Activated CD8-positive, alpha-beta T cell treated with anti-CD3 and anti-CD28 coated beads for 36 hours (primary cell): ENCODE results near the gene GANC. TPM values are rescaled to one million over a fixed set of nuclear protein-coding genes. Genes with fewer than 3 reads are reported as not detected.
"Not testable (repeated sequence)": the region's sequence is repeated elsewhere in the genome, so short reads cannot be mapped to it uniquely, and the experiment has no call there.

Experiments
- ATAC-seq: fragments of 200-7000 bp; cut with Tn5 transposase; one replicate; pipeline ENCODE4 v1.10.0; 2021; ENCODE audit warnings: mild to moderate bottlenecking, moderate library complexity
- CTCF ChIA-PET: fragments of 350-600 bp; sonication (Branson Sonifier 250); formaldehyde crosslinking; loops from one replicate; lab custom pipeline; 2021; ENCODE audit warnings: antibody characterized with exemption; lab: Charles Lee
- POLR2A ChIA-PET: fragments of 350-600 bp; sonication (Branson Sonifier 250); formaldehyde crosslinking; loops from one replicate; lab custom pipeline; 2021; ENCODE audit warnings: antibody characterized with exemption; lab: Charles Lee
- DNase-seq: peaks from one replicate; pipeline ENCODE4 v3.0.0-alpha.2; 2020
- H3K27ac Mint-ChIP-seq: one replicate; pipeline ENCODE4 v1.8.0; 2021; ENCODE audit warnings: mild to moderate bottlenecking, mixed read lengths
- H3K27me3 Mint-ChIP-seq: one replicate; pipeline ENCODE4 v1.8.0; 2021; ENCODE audit warnings: mixed read lengths
- H3K36me3 Mint-ChIP-seq: one replicate; pipeline ENCODE4 v1.8.0; 2021; ENCODE audit warnings: low read depth, mixed read lengths
- H3K4me1 Mint-ChIP-seq: one replicate; pipeline ENCODE4 v1.8.0; 2021; ENCODE audit warnings: low read depth, mixed read lengths
- H3K4me3 Mint-ChIP-seq: one replicate; pipeline ENCODE4 v1.8.0; 2021; ENCODE audit warnings: mild to moderate bottlenecking, moderate library complexity, mixed read lengths
- H3K9me3 Mint-ChIP-seq: one replicate; pipeline ENCODE4 v1.8.0; 2021; ENCODE audit warnings: mixed read lengths
- intact Hi-C: fragments of 100-400 bp; cut with micrococcal nuclease; formaldehyde crosslinking; loops from one replicate; pipeline ENCODE4 v1.10.0; 2022
- total RNA-seq, 2 experiments: library from RNA; stranded (reverse); gene quantifications; one replicate each; pipeline ENCODE4 v1.2.3, GENCODE V29; 2021
- TF ChIP-seq, protein P1 (sequence below): fragments of 200-600 bp; IDR thresholded peaks from one replicate; pipeline ENCODE4 v1.8.0; 2022; ENCODE audit warnings: antibody characterized with exemption, mild to moderate bottlenecking

The GANC gene
- total RNA-seq, 2 experiments from 2014 or later: 18.0 to 22.2 TPM

DNA sequence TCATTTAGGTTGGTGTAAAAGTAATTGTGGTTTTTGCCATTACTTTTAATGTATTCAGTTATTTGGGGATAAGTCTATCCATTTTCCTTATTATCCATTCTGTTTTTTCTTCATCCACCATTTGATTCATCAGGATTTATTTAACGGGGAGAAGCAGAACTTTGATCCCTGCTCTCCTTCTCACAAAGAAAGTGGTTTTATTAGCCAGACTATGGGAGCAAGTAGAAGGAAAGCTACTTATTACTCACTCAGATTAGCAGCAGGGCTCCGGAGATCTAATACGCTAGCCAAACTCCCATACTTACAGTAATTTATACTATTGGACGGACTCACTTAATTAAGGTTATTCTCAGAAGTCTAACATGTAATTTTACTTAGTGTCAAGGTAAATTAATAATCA is 14.9 kb downstream of the GANC start:
- no peak for ATAC-seq
- no peaks in the 10 kb centered on the region for H3K9me3 Mint-ChIP-seq
- ChIA-PET POLR2A (no interaction called here), CTCF (no interaction called here)
- no peak overlapping the region for H3K27ac Mint-ChIP-seq
- peaks cover 8% of the 10 kb centered on the region for H3K36me3 Mint-ChIP-seq
- TF ChIP-seq, protein P1, sequence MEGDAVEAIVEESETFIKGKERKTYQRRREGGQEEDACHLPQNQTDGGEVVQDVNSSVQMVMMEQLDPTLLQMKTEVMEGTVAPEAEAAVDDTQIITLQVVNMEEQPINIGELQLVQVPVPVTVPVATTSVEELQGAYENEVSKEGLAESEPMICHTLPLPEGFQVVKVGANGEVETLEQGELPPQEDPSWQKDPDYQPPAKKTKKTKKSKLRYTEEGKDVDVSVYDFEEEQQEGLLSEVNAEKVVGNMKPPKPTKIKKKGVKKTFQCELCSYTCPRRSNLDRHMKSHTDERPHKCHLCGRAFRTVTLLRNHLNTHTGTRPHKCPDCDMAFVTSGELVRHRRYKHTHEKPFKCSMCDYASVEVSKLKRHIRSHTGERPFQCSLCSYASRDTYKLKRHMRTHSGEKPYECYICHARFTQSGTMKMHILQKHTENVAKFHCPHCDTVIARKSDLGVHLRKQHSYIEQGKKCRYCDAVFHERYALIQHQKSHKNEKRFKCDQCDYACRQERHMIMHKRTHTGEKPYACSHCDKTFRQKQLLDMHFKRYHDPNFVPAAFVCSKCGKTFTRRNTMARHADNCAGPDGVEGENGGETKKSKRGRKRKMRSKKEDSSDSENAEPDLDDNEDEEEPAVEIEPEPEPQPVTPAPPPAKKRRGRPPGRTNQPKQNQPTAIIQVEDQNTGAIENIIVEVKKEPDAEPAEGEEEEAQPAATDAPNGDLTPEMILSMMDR: no peak
- H3K27me3 Mint-ChIP-seq: no peaks in the 10 kb centered on the region
- H3K4me1 Mint-ChIP-seq: no peaks in the 10 kb centered on the region
- H3K4me3 Mint-ChIP-seq: no peak overlapping the region
- DNase-seq: no peak
- intact Hi-C loops: no loop called here

DNA sequence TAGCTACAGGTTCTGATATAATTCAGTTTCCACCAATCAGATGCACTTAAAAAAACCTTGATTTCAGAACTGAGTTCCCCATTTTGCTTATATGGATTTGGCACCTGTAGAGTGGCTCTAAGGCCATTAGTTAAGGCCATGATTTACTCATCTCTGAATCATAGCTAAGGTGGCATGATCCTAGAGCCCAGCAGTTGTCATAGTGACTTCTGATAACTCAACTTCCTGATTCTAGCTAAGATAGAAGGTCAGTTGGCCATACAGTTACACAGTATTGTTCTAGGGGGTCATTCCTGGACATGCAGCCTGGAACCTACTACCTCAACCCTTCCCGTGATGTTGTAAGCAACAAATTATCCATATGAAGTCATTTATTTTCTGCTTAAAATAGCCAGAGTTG is 16.2 kb downstream of the GANC start:
- TF ChIP-seq, protein P1: no peak
- H3K9me3 Mint-ChIP-seq: no peaks in the 10 kb centered on the region
- ChIA-PET CTCF (interaction anchor here (1.1 kb wide), 1 partner anchor 28 kb away, joined by 3 read pairs; no protein-coding TSS in a partner anchor), POLR2A (no interaction called here)
- ATAC-seq: no peak
- H3K27me3 Mint-ChIP-seq: no peaks in the 10 kb centered on the region
- no peak for DNase-seq
- peaks cover 8% of the 10 kb centered on the region for H3K36me3 Mint-ChIP-seq
- intact Hi-C loops: no loop called here
- no peak overlapping the region for H3K4me3 Mint-ChIP-seq
- no peaks in the 10 kb centered on the region for H3K4me1 Mint-ChIP-seq
- H3K27ac Mint-ChIP-seq: no peak overlapping the region

DNA sequence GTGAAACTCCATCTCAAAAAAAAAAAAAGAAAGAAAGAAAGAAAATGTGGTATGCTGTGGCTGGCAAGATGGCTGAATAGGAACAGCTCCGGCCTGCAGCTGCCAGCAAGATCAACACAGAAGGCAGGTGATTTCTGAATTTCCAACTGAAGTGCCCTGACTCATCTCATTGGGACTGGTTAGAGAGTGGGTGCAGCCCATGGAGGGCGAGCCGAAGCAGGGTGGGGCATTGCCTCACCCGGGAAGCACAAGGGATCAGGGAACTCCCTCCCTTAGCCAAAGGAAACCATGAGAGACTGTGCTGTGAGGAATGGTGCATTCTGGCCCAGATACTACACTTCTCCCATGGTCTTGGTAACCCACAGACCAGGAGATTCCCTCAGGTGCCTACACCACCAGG is 28.0 kb downstream of the GANC start:
- DNase-seq, ATAC-seq, intact Hi-C loops, POLR2A ChIA-PET, H3K4me1 Mint-ChIP-seq, CTCF ChIA-PET, H3K27ac Mint-ChIP-seq, H3K4me3 Mint-ChIP-seq, H3K27me3 Mint-ChIP-seq: not testable (repeated sequence)
- peaks cover 35% of the 10 kb centered on the region for H3K36me3 Mint-ChIP-seq
- peaks cover 13% of the 10 kb centered on the region for H3K9me3 Mint-ChIP-seq

DNA sequence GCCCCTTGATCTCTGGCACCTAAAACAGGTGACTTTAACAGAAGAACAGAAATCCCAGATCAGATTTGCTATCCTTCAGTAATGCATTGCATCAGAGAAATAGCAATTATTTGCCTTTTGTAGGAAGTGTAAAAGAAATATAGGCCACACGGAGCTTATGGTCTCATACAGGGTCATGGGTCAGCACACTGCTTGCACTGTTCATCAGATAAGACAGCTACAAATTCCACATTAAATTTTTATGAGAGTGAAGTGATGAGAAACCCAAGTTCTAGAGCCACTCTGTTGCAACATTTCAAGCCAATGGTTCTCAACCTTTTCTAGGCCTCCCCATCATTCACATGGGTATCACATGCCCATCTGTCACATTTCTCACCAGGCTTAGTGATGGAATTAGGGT is 33.7 kb downstream of the GANC start:
- TF ChIP-seq, protein P1: no peak
- Mint-ChIP-seq H3K36me3 (peaks cover 19% of the 10 kb centered on the region), H3K4me3 (no peak overlapping the region), H3K27ac (no peak overlapping the region), H3K9me3 (peaks cover 13% of the 10 kb centered on the region), H3K4me1 (no peaks in the 10 kb centered on the region), H3K27me3 (no peaks in the 10 kb centered on the region)
- DNase-seq (no peak), ATAC-seq (no peak)
- CTCF ChIA-PET: no interaction called here
- POLR2A ChIA-PET: no interaction called here
- intact Hi-C loops: no loop called here

DNA sequence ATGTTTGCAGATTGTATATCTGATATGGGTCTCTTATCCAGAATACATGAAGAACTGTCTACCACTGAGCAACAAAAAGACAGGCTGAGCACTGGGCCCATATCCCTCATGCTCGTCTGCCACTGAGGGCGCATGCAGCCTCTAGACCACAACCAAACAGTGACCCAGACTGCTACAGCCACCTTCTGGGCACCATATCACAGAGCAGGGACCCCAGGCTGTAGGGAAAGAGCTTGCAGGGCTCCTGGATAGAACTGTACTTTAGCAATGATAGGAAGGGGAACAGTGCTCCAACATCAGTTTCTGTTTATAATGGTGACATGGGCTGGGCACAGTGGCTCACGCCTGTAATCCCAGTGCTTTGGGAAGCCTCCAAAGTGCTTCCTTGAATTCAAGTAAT is 40.5 kb downstream of the GANC start:
- intact Hi-C loops: no loop called here
- no peak for ATAC-seq
- CTCF ChIA-PET: no interaction called here

More for the DNA sequence above, 40.5 kb downstream of the GANC start:
- Mint-ChIP-seq H3K36me3 (peaks cover 20% of the 10 kb centered on the region), H3K9me3 (no peaks in the 10 kb centered on the region), H3K27me3 (no peaks in the 10 kb centered on the region), H3K4me1 (peaks cover 5% of the 10 kb centered on the region), H3K27ac (no peak overlapping the region), H3K4me3 (no peak overlapping the region)
- POLR2A ChIA-PET: interaction anchor here (0.6 kb wide), 1 partner anchor 780 kb away, joined by 3 read pairs; no protein-coding TSS in a partner anchor
- no peak for DNase-seq
- TF ChIP-seq, protein P1: no peak
